ENCODE measurements around the gene CHRDL1.

The CHRDL1 gene

GRCh38 chrX:110741213-110741796, 54.3 kb downstream of the CHRDL1 start:
- DNase-seq = no peak

- DNase-seq = no peak
Observed at GRCh38 chrX:110734894-110735541, 60.6 kb downstream of the CHRDL1 start.

GRCh38 chrX:110734271-110734670, 61.3 kb downstream of the CHRDL1 start:
- no peak for DNase-seq

GRCh38 chrX:110733166-110733565, 62.5 kb downstream of the CHRDL1 start:
- DNase-seq = no peak

GRCh38 chrX:110732266-110732665, 63.4 kb downstream of the CHRDL1 start:
- DNase-seq = no peak

GRCh38 chrX:110723844-110724243, 71.8 kb downstream of the CHRDL1 start:
- no peak for DNase-seq

- DNase-seq = no peak
Observed at GRCh38 chrX:110722135-110722534, 73.5 kb downstream of the CHRDL1 start.

GRCh38 chrX:110713666-110714065, 82.0 kb downstream of the CHRDL1 start:
- DNase-seq = no peak

- DNase-seq = no peak
Observed at GRCh38 chrX:110706446-110706845, 89.2 kb downstream of the CHRDL1 start.

GRCh38 chrX:110703641-110704040, 92.0 kb downstream of the CHRDL1 start:
- DNase-seq = no peak

GRCh38 chrX:110699109-110699508, 96.5 kb downstream of the CHRDL1 start:
- no peak for DNase-seq

GRCh38 chrX:110698696-110699095, 96.9 kb downstream of the CHRDL1 start:
- DNase-seq = no peak

GRCh38 chrX:110692866-110693265, 102.8 kb downstream of the CHRDL1 start:
- DNase-seq = no peak

- no peak for DNase-seq
Observed at GRCh38 chrX:110691446-110691845, 104.2 kb downstream of the CHRDL1 start.

GRCh38 chrX:110684653-110685052, 111.0 kb downstream of the CHRDL1 start:
- DNase-seq = no peak

GRCh38 chrX:110683925-110684324, 111.7 kb downstream of the CHRDL1 start:
- no peak for DNase-seq

GRCh38 chrX:110678591-110678990, 117.0 kb downstream of the CHRDL1 start:
- DNase-seq = no peak

- DNase-seq = no peak
Observed at GRCh38 chrX:110675886-110676285, 119.7 kb downstream of the CHRDL1 start.

- no peak for DNase-seq
Observed at GRCh38 chrX:110671068-110671803, 124.4 kb downstream of the CHRDL1 start.

GRCh38 chrX:110669572-110669971, 126.0 kb downstream of the CHRDL1 start:
- DNase-seq = no peak

- DNase-seq = no peak
Observed at GRCh38 chrX:110667706-110668105, 127.9 kb downstream of the CHRDL1 start.

GRCh38 chrX:110665223-110666002, 130.2 kb downstream of the CHRDL1 start:
- DNase-seq = peak; percentile 2

- DNase-seq = no peak
Observed at GRCh38 chrX:110657073-110657472, 138.5 kb downstream of the CHRDL1 start.

Data from activated naive CD4-positive, alpha-beta T cell treated with Interleukin-2 at 50 U/mL for 16 hours (primary cell).